DMS114 treated with DMSO at 0.1 percent for 48 hours (cell line): Measurements from ENCODE around the gene FAM149B1.
A peak's percentile ranks its signal among the peaks of the same experiment; 100 is the strongest.
"Not testable (repeated sequence)": the region's sequence is repeated elsewhere in the genome, so short reads cannot be mapped to it uniquely, and the experiment has no call there.

Experiments used
- DNase-seq: peaks from one replicate; lab custom pipeline; 2025; ENCODE audit not compliant: unreplicated experiment; lab: John Stamatoyannopoulos, UW

FAM149B1 gene

DNA sequence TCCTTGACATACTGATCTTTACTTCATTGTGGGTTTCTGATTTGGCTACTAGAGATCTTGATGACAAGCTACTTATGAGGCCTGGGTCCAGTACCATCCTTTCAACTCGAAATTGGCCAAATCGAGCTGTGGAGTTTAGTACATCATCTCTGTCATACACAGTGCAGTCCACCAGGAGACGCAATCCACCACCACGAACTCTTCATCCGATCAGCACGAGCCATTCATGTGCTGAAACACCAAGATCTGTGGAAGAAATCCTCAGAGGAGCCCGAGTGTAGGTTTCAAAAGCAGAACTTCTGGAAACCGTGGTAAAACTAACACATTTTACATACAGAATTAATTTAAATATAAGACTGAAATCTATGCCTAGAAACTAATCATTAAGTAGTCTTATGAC, 65.0 kb downstream of the FAM149B1 start:
- no peak for DNase-seq

- DNase-seq, result no peak
Measured at GRCh38 chr10:73233883-73234282, 66.0 kb downstream of the FAM149B1 start.

GRCh38 chr10:73234695-73235094, 66.8 kb downstream of the FAM149B1 start:
- DNase-seq, result no peak

DNA sequence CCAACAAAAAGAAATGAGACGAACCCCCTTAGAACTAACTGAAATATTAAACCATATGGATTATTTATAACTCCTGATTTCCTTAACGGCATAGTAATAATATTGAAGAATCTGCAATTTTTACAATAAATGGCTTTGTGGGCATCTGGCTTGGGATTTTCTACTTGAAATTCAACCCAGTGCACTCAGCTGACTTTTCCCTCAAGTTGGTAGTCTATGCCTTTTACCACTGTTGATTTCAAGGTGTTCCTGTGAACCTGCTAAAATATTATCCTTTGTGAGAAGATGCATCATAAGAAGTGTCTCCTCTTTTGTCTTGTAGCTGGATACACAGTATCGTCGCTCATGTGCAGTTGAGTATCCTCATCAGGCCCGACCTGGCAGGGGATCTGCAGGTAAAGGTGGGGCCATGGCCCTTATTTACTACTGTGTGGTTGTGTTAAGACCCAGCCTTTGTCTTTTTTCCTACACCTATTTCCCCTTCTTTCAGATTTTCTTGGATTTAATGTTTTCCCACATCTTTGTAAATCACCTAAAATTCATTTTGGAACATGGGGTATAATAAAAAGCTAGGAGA, 71.2 kb downstream of the FAM149B1 start:
- DNase-seq, result no peak

DNA sequence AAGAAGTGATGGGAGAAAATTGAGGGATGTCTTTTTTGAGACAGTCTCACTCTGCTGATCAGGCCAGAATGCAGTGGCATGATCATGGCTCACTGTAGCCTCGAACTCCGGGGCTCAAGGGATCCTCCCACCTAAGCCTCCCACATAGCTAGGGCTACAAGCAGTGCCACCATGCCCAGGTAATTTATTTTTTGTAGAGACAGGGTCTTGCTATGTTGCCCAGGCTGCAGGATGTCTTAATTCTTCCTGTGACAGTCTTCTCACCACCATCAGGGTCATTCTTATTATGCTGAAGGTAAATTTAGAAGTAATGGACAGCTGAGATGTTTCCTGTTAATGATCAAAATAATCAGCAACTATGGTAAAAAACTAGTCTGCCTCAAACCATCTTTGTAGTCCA, 72.0 kb downstream of the FAM149B1 start:
- DNase-seq, result no peak

DNA sequence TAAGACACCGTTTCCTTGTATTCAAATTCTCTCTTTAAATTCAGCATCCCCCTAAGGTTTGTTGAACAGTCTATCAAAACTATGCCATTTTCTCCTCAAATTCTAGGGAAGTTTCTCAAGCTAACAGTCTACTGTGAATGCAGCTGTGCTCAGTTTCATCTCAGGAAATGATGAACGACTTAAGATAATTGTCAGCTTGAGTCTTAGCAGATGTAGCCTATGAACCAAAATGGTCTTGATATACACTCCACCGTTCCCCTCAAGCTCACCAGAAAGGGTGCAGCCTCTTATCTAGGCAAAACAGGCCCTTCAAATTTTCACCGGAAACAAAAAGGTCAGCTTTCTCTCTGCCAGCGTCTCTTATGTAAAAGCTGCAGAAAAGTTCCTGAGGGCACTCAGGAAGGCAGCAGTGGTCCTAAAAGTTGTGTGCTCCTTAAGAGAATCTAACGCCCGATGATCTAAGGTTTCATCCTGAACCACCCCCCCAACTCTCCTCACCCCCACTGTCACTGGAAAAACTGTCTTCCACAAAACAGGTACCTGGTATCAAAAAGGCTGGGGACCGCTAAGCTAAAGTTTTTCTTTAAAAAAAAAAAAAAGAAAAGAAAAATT, 77.1 kb downstream of the FAM149B1 start:
- no peak for DNase-seq

DNA sequence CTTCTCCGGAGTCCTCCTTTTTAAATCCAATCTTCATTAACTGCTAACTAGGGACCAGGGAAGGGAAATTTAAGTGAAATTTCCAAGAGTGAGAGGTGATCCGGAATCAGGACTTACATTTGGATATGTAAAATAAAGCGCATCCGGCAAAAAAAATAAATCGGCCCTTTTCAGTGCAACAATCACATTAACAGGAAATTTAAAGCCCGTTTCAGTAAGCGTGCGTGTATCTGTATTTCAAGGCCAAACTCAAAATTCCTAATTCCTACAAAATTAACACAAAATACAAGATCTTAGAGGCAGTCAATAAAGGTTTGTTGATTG, 78.4 kb downstream of the FAM149B1 start:
- no peak for DNase-seq

DNA sequence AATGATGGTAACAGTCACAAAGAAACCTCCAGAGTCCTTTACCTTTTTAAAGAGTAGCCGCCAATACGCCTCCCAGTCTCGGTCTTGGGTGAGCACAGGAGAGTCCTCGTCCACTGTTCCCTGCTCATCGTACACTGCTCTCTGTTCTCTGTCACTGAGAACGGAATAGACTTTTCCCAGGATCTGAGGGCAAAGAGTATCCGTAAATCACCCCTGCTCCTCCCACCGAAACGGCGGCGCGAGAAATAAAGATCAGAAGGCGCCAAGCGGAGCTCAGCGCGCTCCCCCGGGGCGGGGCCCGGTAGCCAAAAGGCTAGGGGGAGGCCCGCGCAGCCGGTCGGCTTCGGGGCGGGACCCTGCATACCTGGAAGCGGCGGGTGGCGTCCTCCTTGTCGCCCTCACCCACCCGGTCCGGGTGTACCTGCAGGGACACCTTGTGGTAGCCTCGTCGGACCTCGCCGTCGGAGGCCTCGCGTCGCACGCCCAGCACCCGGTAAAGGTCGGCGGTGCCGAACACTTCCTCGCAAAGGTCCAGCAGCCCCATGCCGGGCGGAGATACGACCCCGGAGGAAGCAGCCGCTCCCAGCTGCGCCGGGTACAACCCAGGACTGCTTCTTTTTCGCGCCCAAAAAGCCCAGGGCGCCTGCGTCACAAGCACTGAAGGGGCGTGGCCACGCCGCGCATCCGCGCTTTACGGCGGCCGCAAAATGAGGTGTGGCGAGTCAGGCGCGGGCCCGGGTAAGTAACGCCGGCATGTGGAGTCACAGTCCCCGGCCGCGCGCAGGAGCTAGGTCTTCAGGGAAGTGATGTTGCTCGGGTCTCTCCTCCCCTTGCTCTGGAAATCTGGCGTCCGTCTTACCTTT, 79.0 kb downstream of the FAM149B1 start, which contains the start of gene DNAJC9:
Gene DNAJC9 (minus strand): TSS at position 610 of the 863 bp plus-strand sequence. CDS start 66 bp downstream, at position 544.
- peak; percentile 88 for DNase-seq

GRCh38 chr10:73247509-73248258, 79.8 kb downstream of the FAM149B1 start:
- no peak for DNase-seq

DNA sequence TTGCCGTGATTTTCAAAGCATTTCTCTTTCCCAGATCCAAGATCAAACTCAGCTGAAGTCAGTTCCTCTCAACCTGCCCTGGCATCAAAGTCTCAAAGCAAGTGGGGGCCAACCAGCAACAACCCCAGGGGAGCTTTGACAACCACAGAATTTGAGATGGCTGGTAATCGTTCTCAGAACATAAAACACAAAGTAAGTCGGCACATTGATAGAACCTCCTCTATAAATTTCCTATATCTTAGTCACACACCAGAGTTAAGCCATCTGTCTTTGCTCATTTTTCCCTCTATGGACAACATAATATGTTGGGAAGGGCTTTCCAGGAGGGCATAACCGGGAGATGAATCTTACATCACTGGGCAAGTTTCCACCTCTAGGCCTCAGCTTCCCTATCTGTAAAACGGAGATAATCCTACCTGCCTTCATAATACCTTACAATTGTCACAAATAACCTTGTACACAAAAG, 80.4 kb downstream of the FAM149B1 start:
- no peak for DNase-seq

DNA sequence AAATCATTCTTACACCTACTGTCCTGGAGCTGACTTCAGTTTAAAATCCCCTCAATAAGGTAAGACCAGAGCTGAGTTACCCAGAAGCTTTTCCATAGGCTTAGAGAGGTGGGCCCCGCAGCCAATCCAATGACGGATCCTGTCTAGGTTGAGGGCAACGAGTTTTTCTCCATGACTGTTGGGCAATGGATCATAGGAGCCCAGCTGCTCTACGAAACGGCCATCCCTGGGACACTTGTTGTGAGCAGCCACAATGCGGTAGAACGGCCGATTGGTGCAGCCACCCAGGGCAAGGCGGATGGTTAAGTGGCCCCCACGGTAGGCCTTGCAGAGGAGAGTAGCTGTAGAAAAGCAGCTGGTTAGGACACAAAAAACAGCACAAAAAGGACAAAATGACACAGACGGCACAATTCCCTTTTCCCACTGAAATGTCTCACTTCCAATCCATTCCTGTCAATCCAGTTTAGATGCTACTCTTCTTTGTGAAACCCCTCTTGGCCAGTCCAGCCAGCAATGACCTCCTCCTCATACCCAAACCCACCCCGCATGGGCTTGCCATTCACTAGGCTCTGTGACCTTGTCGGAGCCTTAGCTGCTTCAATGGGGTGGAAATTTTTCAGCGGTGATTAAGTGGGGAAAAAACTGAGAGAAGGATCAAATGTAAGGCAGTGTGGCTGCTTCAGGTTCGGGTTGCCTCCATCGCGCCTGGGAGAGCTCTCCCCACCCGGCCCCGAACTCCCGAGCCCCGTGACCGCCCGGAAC, 83.9 kb downstream of the FAM149B1 start:
- DNase-seq, result peak; percentile 28

- peak; percentile 97 for DNase-seq
Measured at GRCh38 chr10:73252445-73253224, 84.7 kb downstream of the FAM149B1 start, which contains the start of gene MRPS16. Gene MRPS16 (minus strand): TSS chr10:73252644. CDS start chr10:73252482, 162 bp downstream.

DNA sequence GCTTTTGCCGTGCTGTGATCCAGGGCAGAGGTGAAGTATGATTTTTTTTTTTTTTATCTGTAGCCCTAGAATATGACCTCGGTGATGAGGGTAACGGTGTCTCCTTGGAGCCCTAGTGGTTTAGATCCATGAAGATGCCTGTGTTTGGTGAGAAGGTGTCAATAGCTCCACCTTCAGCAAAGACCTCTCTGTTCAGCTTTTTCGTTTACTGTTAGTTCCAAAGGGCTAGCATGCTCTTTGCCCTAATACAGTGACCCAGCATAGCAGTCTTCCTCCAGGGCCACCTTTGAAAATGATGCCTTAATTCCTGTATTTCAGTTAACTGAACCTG, 85.3 kb downstream of the FAM149B1 start:
- no peak for DNase-seq

DNA sequence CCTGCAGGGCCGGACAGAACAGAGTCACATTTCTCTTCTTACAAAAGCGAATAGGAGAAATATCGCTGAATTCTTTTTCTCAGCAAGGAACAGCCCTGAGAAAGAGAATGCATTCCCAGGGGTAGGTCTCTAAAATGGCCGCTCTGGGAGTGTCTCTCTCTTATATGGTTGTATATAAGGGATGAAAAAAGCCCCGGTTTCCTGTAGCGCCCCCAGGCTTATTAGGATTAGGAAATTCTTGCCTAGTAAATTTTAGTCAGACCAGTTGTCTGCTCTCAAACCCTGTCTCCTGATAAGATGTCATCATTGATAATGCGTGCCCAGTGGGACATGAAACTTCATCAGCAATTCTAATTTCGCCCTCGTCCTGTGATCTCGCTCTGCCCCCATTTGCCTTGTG, 90.7 kb downstream of the FAM149B1 start:
- not testable (repeated sequence) for DNase-seq

GRCh38 chr10:73261362-73261995, 93.6 kb downstream of the FAM149B1 start:
- no peak for DNase-seq

DNA sequence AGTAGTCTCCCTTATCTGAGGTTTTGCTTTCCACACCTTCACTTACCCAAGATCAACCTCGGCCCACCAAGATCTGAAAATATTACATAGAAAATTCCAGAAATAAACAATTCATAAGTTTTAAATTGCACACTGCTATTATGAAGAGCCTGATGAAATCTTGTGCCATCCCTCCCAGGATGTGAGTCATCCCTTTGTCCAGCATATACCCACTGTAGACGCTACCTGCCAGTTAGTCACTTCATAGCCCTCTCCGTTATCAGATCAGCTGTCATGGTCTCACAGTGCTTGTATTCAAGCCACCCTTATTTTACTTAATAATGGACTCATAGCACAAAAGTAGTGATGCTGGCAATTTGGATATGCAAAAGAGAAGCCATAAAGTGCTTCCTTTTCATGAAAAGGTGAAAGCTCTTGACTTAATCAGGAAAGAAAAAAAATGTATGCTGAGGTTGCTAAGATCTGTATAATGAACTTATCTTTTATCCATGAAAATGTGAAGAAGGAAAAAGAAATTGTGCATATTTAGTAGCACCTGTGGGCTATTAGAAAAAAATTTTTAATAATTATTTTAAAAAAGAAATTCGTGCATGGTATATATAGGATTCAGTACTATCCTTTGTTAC, 94.3 kb downstream of the FAM149B1 start:
- no peak for DNase-seq

- no peak for DNase-seq
Measured at GRCh38 chr10:73262880-73263555, 95.1 kb downstream of the FAM149B1 start.

DNA sequence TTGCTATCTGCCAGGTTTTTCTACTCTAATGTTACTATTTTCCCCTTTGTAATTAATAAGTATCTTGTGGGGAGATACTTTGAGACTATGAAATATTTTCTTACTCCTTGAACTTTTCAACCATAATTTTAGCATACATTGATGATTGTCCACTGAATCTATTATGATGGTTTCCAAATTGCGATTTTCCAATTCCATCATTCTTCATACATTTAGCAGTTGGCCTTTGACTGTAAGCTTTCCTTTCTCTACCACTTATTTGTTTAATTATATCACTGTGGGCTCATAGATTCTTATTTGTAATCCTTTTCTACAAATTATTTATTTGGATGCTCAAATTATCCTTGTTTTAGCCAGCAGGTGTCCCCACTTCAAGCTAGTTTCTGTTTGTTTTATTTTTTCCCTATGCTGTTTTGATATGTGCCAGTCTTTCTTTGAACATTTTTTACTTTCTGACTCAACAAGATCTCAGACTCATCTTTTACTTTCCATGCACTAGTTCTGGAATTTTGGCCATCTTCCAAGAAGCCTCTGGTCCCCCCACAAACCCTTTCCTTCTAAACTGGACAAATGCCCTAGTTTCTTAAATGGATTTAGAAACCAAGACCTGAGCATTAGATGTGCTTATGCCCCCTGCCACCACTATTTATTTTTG, 95.9 kb downstream of the FAM149B1 start:
- peak; percentile 47 for DNase-seq
